A549 (cell line): Measurements from ENCODE around the gene CLPSL2. TPM values are rescaled to one million over a fixed set of nuclear protein-coding genes. Genes with fewer than 3 reads are reported as not detected.

Experiments used
- ATAC-seq, 2 experiments: fragments of 200-7000 bp in 1 of 2; fragments of >200 bp in 1 of 2; cut with Nextera tagmentation in 1 of 2; cut with Tn5 transposase in 1 of 2; 3 replicates each; pipeline versions ENCODE4 v1.8.0 to v1.9.1; 2018 to 2020; ENCODE audit warnings: mild to moderate bottlenecking in 1 of 2, moderate library complexity in 1 of 2
- CTCF ChIA-PET: fragments of 300-600 bp; sonication (Branson Sonifier 250); formaldehyde crosslinking; extraction: SDS; loops from one replicate; lab custom pipeline; 2021; ENCODE audit warnings: antibody characterized with exemption, inconsistent platforms; lab: Yijun Ruan, JAX
- POLR2A ChIA-PET: fragments of 350-600 bp; formaldehyde crosslinking; extraction: SDS; loops from one replicate; lab custom pipeline; 2021; ENCODE audit warnings: antibody characterized with exemption, inconsistent platforms; lab: Yijun Ruan, JAX
- DNase-seq, 2 experiments: peaks; one replicate each; pipeline versions ENCODE4 v3.0.0 to v3.0.0-alpha.2; 2011 to 2016; ENCODE audit warnings: low read depth in 1 of 2, low spot score in 1 of 2
- FAIRE-seq: peaks from 2 replicates; lab custom pipeline; 2011; peaks lifted over from hg19 to GRCh38; lab: Jason Lieb, UNC
- H3K27ac ChIP-seq, 2 experiments: fragments of >200 bp; sonication (Bioruptor Twin); formaldehyde crosslinking; 3 replicates each; pipeline ENCODE4 v1.5.1; 2016 to 2017
- H3K4me1 ChIP-seq: fragments of >200 bp; sonication (Bioruptor Twin); formaldehyde crosslinking; 3 replicates; pipeline ENCODE4 v1.6.1; 2016
- H3K4me2 ChIP-seq: fragments of >200 bp; sonication (Bioruptor Twin); formaldehyde crosslinking; 3 replicates; pipeline ENCODE4 v1.6.1; 2016
- H3K4me3 ChIP-seq: fragments of >200 bp; sonication (Bioruptor Twin); formaldehyde crosslinking; 3 replicates; pipeline ENCODE4 v1.5.1; 2016
- H3K9me3 ChIP-seq: fragments of >200 bp; sonication (Bioruptor Twin); formaldehyde crosslinking; 3 replicates; pipeline ENCODE4 v1.6.1; 2016
- CEBPB ChIP-seq, 2 experiments: fragments of >200 bp in 1 of 2; sonication (Bioruptor Twin) in 1 of 2; formaldehyde crosslinking in 1 of 2; IDR thresholded peaks; 2 replicates each; pipeline ENCODE4 v1.6.1; 2012 to 2016
- EP300 ChIP-seq, 2 experiments: fragments of >200 bp; sonication (Bioruptor Twin); formaldehyde crosslinking; IDR thresholded peaks; 2 replicates in 1 of 2; 3 replicates in 1 of 2; pipeline ENCODE4 v1.6.1; 2016 to 2017
- GATA3 ChIP-seq: IDR thresholded peaks from 2 replicates; pipeline ENCODE4 v1.6.1; 2012; ENCODE audit warnings: borderline replicate concordance
- HDAC2 ChIP-seq: fragments of 200-600 bp; sonication (generic); IDR thresholded peaks from 2 replicates; pipeline ENCODE4 v1.6.1; 2016
- JUN ChIP-seq, 2 experiments: fragments of >200 bp; sonication (Bioruptor Twin); formaldehyde crosslinking; IDR thresholded peaks; 2 replicates in 1 of 2; 3 replicates in 1 of 2; pipeline ENCODE4 v1.6.1; 2016 to 2017
- KDM1A ChIP-seq: fragments of 200-600 bp; sonication (generic); IDR thresholded peaks from 2 replicates; pipeline ENCODE4 v1.6.1; 2016; ENCODE audit warnings: low read depth, mild to moderate bottlenecking
- MAFK ChIP-seq: fragments of 450-650 bp; IDR thresholded peaks from 2 replicates; pipeline ENCODE4 v1.6.1; 2014; ENCODE audit not compliant: partially characterized antibody
- MYC ChIP-seq: IDR thresholded peaks from 2 replicates; pipeline ENCODE4 v1.6.1; 2012; ENCODE audit warnings: mild to moderate bottlenecking, inconsistent platforms, low read length, improper control_type of control experiment, borderline replicate concordance
- PHF8 ChIP-seq: fragments of 200-600 bp; sonication (generic); IDR thresholded peaks from 2 replicates; pipeline ENCODE4 v1.6.1; 2016; ENCODE audit warnings: low read depth, mild to moderate bottlenecking, antibody characterized with exemption, moderate library complexity, borderline replicate concordance
- RAD21 ChIP-seq, 2 experiments: fragments of >200 bp in 1 of 2; sonication (Bioruptor Twin) in 1 of 2; formaldehyde crosslinking in 1 of 2; IDR thresholded peaks in 1 of 2; conservative IDR thresholded peaks in 1 of 2; 2 replicates in 1 of 2; 3 replicates in 1 of 2; pipeline ENCODE4 v1.6.1; 2012 to 2018; ENCODE audit warnings: inconsistent platforms in 1 of 2
- RNF2 ChIP-seq: fragments of 200-600 bp; sonication (generic); IDR thresholded peaks from 2 replicates; pipeline ENCODE4 v1.6.1; 2016; ENCODE audit warnings: low read depth, mild to moderate bottlenecking, antibody characterized with exemption, moderate library complexity, borderline replicate concordance
- SREBF2 ChIP-seq: fragments of 450-650 bp; IDR thresholded peaks from 2 replicates; pipeline ENCODE4 v1.6.1; 2014; ENCODE audit warnings: mild to moderate bottlenecking, moderate library complexity
- TFCP2L1 ChIP-seq: fragments of 250-450 bp; sonication (Bioruptor Pico); IDR thresholded peaks from 2 replicates; pipeline ENCODE4 v1.5.0; 2021; ENCODE audit warnings: mild to moderate bottlenecking
- TP53 ChIP-seq: fragments of 250-450 bp; sonication (Bioruptor Pico); IDR thresholded peaks from 2 replicates; pipeline ENCODE4 v1.5.0; 2021; ENCODE audit warnings: mild to moderate bottlenecking, moderate library complexity
- ZC3H11A ChIP-seq: fragments of 450-650 bp; IDR thresholded peaks from 2 replicates; pipeline ENCODE4 v1.6.1; 2014; ENCODE audit warnings: antibody characterized with exemption, mild to moderate bottlenecking
- ZNF302 ChIP-seq: fragments of 250-450 bp; sonication (Bioruptor Pico); IDR thresholded peaks from 2 replicates; pipeline ENCODE4 v1.9.0; 2021; ENCODE audit warnings: inconsistent platforms, mild to moderate bottlenecking, moderate library complexity
- WGBS: methylation state at CpG from one replicate; pipeline ENCODE4 v1.1.6; 2017; ENCODE audit errors: missing lambda C conversion rate; 5-methylcytosine and 5-hydroxymethylcytosine counted together
- polyA plus RNA-seq, 4 experiments: library from polyadenylated mRNA; depleted of rRNA in 3 of 4; stranded (reverse); fragments of >200 nt; fragmentation: RNase III in 1 of 4; extraction: RNeasy Plus Mini Kit Qiagen cat#74134 plus additional on column Dnase treatment in 1 of 4; gene quantifications; 2 replicates in 3 of 4; 3 replicates in 1 of 4; pipeline ENCODE4 v1.2.3, GENCODE V29; 2011 to 2017
- TF ChIP-seq, protein P1 (sequence below): fragments of >200 bp; sonication (Bioruptor Twin); formaldehyde crosslinking; IDR thresholded peaks from 3 replicates; pipeline ENCODE4 v1.5.1; 2016
- TF ChIP-seq, protein P2 (sequence below): fragments of 250-450 bp; sonication (Bioruptor Pico); IDR thresholded peaks from 2 replicates; pipeline ENCODE4 v1.5.0; 2021; ENCODE audit warnings: mild to moderate bottlenecking, moderate library complexity, borderline replicate concordance

CLPSL2 gene
- polyA plus RNA-seq, 2 of the 4 experiments (the other 2 are of a cell fraction) = 0.37 to 0.72 TPM

DNA sequence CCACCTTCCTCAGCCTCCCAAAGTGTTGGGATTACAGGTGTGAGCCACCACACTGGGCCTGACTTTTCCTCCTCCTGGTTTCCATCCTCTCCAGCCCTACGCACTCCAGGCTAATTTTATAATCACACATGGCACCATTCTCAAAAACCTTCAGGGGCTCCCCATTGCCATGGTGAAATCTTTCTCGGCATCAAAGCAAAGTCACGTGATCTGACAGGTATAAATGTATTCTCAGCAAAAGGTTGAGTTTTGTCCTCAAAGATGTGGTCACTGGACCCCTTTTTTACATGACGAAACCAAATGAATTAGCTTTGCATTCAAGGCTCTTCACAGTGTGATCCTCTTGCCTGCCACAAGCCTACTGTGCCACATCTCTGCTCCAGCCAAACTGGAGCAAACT lies 24.1 kb upstream of the CLPSL2 start:
- Histone ChIP-seq H3K4me2 (no peak overlapping the region), H3K9me3 (no peaks in the 10 kb centered on the region), H3K27ac (no peak overlapping the region), H3K4me1 (no peaks in the 10 kb centered on the region)
- 63% methylated on average over 4 of the region's 4 CpGs for whole genome bisulfite sequencing
- DNase-seq = no peak
- no peak for TF ChIP-seq KDM1A
- TF ChIP-seq RNF2 = no peak
- TF ChIP-seq, all 56 proteins: peak for 0
- ChIA-PET POLR2A (no interaction called here), CTCF (interaction anchor here (1.4 kb wide), 1 partner anchor 15 kb away, joined by 5 read pairs; no protein-coding TSS in a partner anchor)
- no peak for FAIRE-seq
- no peak overlapping the region for H3K4me3 ChIP-seq
- no peak for ATAC-seq

DNA sequence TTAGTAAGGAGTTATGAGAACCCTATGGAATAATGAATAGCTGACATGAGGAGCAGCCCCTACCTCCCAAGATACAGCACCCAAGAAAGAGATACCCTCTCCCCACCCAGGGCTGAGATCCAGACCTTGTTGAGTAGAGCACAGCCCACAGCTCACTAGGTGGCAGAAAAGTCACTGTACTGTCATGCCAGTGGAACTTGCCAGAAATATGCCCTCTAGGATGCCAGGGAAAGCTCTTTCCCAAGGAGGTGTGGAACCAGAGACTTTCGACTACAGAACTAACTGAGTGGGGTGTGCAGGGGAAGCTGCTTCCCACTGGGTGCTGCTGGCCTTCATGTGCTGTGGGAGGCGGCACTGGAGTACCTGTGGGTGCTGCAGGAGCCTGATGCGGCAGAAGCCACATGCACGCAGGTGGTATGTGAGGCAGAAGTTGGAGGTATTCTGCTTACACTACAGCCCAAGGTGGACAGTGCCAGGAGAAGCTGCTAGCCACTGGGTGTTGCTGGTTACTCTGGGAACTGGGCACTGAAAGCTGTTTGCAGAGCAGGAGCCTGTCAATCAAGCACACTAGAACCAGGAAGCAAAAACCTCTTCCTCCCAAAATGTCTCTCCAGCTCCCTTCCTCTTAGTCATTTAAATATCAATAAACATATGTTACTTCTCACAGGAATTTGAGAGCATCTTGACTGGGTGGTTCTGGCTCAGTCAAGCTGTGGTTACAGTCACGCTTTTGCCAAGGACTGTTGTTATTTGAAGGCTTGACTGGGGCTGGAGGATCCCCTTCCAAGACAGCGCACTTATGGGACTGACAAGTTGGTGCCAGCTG lies 21.7 kb upstream of the CLPSL2 start:
- CTCF ChIA-PET = interaction anchor here (0.8 to 1.6 kb wide), 4 partner anchors 10 to 18 kb away, joined by 3 to 5 read pairs (median 4); no protein-coding TSS in a partner anchor
- Histone ChIP-seq H3K4me3 (no peak overlapping the region), H3K9me3 (no peaks in the 10 kb centered on the region), H3K4me1 (no peaks in the 10 kb centered on the region), H3K4me2 (no peak overlapping the region), H3K27ac (no peak overlapping the region)
- no peak for FAIRE-seq
- ATAC-seq = peak; percentile 35 to 54; a peak in 5 of 6 replicates
- no peak for TF ChIP-seq MYC
- no peak for TF ChIP-seq RAD21 (conservative IDR thresholded peaks at IDR 0.05 in 1 of 2, IDR thresholded peaks at IDR 0.05 in 1 of 2)
- TF ChIP-seq SREBF2 = no peak
- no peak for TF ChIP-seq MAFK
- no peak for TF ChIP-seq ZC3H11A
- no peak for TF ChIP-seq HDAC2
- TF ChIP-seq RNF2 = no peak
- TF ChIP-seq JUN (IDR thresholded peaks at IDR 0.05) = no peak
- no peak for TF ChIP-seq CEBPB (IDR thresholded peaks at IDR 0.05)
- TF ChIP-seq PHF8 = no peak
- TF ChIP-seq EP300 (IDR thresholded peaks at IDR 0.05) = no peak
- no peak for TF ChIP-seq TP53 (CRISPR knock-in tag)
- TF ChIP-seq, protein P1, sequence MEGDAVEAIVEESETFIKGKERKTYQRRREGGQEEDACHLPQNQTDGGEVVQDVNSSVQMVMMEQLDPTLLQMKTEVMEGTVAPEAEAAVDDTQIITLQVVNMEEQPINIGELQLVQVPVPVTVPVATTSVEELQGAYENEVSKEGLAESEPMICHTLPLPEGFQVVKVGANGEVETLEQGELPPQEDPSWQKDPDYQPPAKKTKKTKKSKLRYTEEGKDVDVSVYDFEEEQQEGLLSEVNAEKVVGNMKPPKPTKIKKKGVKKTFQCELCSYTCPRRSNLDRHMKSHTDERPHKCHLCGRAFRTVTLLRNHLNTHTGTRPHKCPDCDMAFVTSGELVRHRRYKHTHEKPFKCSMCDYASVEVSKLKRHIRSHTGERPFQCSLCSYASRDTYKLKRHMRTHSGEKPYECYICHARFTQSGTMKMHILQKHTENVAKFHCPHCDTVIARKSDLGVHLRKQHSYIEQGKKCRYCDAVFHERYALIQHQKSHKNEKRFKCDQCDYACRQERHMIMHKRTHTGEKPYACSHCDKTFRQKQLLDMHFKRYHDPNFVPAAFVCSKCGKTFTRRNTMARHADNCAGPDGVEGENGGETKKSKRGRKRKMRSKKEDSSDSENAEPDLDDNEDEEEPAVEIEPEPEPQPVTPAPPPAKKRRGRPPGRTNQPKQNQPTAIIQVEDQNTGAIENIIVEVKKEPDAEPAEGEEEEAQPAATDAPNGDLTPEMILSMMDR = no peak
- no peak for TF ChIP-seq GATA3
- TF ChIP-seq, protein P2, sequence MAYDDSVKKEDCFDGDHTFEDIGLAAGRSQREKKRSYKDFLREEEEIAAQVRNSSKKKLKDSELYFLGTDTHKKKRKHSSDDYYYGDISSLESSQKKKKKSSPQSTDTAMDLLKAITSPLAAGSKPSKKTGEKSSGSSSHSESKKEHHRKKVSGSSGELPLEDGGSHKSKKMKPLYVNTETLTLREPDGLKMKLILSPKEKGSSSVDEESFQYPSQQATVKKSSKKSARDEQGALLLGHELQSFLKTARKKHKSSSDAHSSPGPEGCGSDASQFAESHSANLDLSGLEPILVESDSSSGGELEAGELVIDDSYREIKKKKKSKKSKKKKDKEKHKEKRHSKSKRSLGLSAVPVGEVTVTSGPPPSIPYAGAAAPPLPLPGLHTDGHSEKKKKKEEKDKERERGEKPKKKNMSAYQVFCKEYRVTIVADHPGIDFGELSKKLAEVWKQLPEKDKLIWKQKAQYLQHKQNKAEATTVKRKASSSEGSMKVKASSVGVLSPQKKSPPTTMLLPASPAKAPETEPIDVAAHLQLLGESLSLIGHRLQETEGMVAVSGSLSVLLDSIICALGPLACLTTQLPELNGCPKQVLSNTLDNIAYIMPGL (CRISPR knock-in tag) = no peak
- TF ChIP-seq TFCP2L1 = no peak
- TF ChIP-seq KDM1A = no peak
- DNase-seq = no peak
- POLR2A ChIA-PET = no interaction called here
- WGBS = 91% methylated on average over 6 of the region's 6 CpGs

DNA sequence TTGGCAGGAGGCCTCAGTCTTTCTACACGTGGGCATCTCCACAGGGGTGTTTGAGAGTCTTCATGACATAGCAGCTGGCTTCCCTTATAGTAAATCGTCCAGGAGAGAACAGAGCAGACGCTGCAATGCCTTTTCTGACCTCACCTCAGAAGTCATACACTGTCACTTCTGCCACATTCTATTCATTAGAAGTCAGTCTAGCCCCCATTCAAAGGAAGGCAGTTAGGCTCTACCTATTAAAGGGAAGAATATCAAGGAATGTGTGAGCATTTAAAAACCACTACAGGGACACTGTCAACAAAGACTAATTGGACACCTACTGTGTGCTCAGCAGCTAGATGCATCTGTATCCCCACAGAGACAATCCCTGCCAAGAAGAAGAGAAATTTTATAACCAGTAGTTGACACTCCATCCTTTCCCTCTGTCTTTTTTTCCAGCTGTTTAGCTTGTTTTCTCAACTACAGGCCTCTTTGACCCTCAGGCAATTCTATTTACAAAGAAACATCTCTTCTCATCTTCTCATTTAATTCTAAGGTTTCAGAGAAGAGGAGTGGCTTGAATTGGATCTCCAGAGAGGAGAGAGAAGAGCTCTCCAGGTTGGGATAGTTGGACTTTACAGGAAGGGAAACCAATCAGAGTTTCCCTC lies 21.0 kb upstream of the CLPSL2 start:
- CTCF ChIA-PET = interaction anchor here (1.0 to 1.6 kb wide), 3 partner anchors 10 to 18 kb away, joined by 3 to 5 read pairs (median 4); no protein-coding TSS in a partner anchor
- no peaks in the 10 kb centered on the region for H3K9me3 ChIP-seq
- POLR2A ChIA-PET = no interaction called here
- no peak overlapping the region for H3K27ac ChIP-seq
- no peak for FAIRE-seq
- 0 out of 6 replicates have a peak, but pooled peaks of 1 of the 2 experiments have one; percentile 44 for ATAC-seq
- H3K4me3 ChIP-seq = no peak overlapping the region
- no peaks in the 10 kb centered on the region for H3K4me1 ChIP-seq
- no peak overlapping the region for H3K4me2 ChIP-seq
- WGBS = 43% methylated on average over 3 of the region's 3 CpGs
- TF ChIP-seq MAFK = no peak
- TF ChIP-seq ZNF302 (CRISPR knock-in tag) = no peak
- TF ChIP-seq, all 56 proteins: peak for 0
- no peak for DNase-seq
